PC-9 (cell line): Measurements from ENCODE around the gene RB1. TPM values are rescaled to one million over a fixed set of nuclear protein-coding genes. Genes with fewer than 3 reads are reported as not detected.

ENCODE experiments used
- BruUV-seq: library from RNA; stranded (reverse); fragments of 400-500 nt; replicated peaks from 2 replicates; lab custom pipeline; 2021; lab: Mats Ljungman, UMichigan
- CTCF ChIA-PET: fragments of 300-600 bp; sonication (Branson Sonifier 250); formaldehyde crosslinking; loops from one replicate; lab custom pipeline; 2022; ENCODE audit warnings: antibody characterized with exemption; lab: Charles Lee
- POLR2A ChIA-PET: fragments of 300-600 bp; sonication (Branson Sonifier 250); formaldehyde crosslinking; loops from one replicate; lab custom pipeline; 2022; ENCODE audit warnings: antibody characterized with exemption; ENCODE audit not compliant: unreplicated experiment; lab: Charles Lee
- DNase-seq, 2 experiments: peaks; one replicate each; pipeline versions ENCODE4 v3.0.0 to v3.0.0-alpha.2; 2015 to 2022; ENCODE audit warnings: mixed read lengths in 1 of 2
- H2AFZ ChIP-seq: fragments of 200-600 bp; sonication (generic); 2 replicates; pipeline ENCODE4 v1.8.1; 2017; ENCODE audit warnings: antibody characterized with exemption
- H3F3A ChIP-seq: fragments of 200-600 bp; sonication (generic); 2 replicates; pipeline ENCODE4 v1.8.1; 2017; ENCODE audit warnings: antibody characterized with exemption, mild to moderate bottlenecking, low read depth; ENCODE audit not compliant: insufficient read depth
- H3K27ac ChIP-seq: fragments of 200-600 bp; sonication (generic); 2 replicates; pipeline ENCODE4 v1.6.1; 2016; ENCODE audit warnings: mixed run types
- H3K27me3 ChIP-seq: fragments of 200-600 bp; sonication (generic); 2 replicates; pipeline ENCODE4 v1.6.1; 2016; ENCODE audit warnings: low read depth, mixed run types; ENCODE audit not compliant: insufficient read depth
- H3K36me3 ChIP-seq: fragments of 200-600 bp; sonication (generic); 2 replicates; pipeline ENCODE4 v1.6.1; 2016; ENCODE audit warnings: low read depth, mixed run types
- H3K4me1 ChIP-seq: fragments of 200-600 bp; sonication (generic); replicated peaks from 2 replicates; pipeline ENCODE4 v1.6.1; 2016; ENCODE audit warnings: mixed run types; ENCODE audit not compliant: insufficient read depth
- H3K4me2 ChIP-seq: fragments of 200-600 bp; sonication (generic); 2 replicates; pipeline ENCODE4 v1.6.1; 2017; ENCODE audit warnings: mixed run types
- H3K4me3 ChIP-seq: fragments of 200-600 bp; sonication (generic); 2 replicates; pipeline ENCODE4 v1.6.1; 2016; ENCODE audit warnings: mixed run types
- H3K79me2 ChIP-seq: fragments of 200-600 bp; sonication (generic); 2 replicates; pipeline ENCODE4 v1.6.1; 2017; ENCODE audit warnings: low read depth, mixed run types
- H3K9me2 ChIP-seq: fragments of 200-600 bp; sonication (generic); 2 replicates; pipeline ENCODE4 v1.8.1; 2017; ENCODE audit warnings: mild to moderate bottlenecking; ENCODE audit not compliant: insufficient read depth
- H3K9me3 ChIP-seq: fragments of 200-600 bp; sonication (generic); 2 replicates; pipeline ENCODE4 v1.8.1; 2016; ENCODE audit warnings: low read depth; ENCODE audit not compliant: insufficient read depth
- H4K20me1 ChIP-seq: fragments of 200-600 bp; sonication (generic); 2 replicates; pipeline ENCODE4 v1.8.1; 2017; ENCODE audit not compliant: insufficient read depth
- CTCF ChIP-seq: fragments of 200-600 bp; sonication (generic); conservative IDR thresholded peaks from 2 replicates; pipeline ENCODE4 v1.6.1; 2017; ENCODE audit warnings: mixed run types, antibody characterized with exemption, mild to moderate bottlenecking, moderate library complexity
- EZH2 ChIP-seq: fragments of 200-600 bp; sonication (generic); IDR thresholded peaks from 2 replicates; pipeline ENCODE4 v1.8.0; 2017; ENCODE audit warnings: antibody characterized with exemption, low read depth
- intact Hi-C: fragments of 100-400 bp; cut with micrococcal nuclease; formaldehyde crosslinking; loops from one replicate; pipeline ENCODE4 v1.10.0; 2022; ENCODE audit not compliant: unreplicated experiment
- total RNA-seq: library from RNA; stranded (reverse); gene quantifications from 2 replicates; pipeline ENCODE4 v1.2.3, GENCODE V29; 2021

Gene RB1
- total RNA-seq, 1 experiment from 2014 or later, result 23.7 TPM

GRCh38 chr13:48476215-48476614 is 172.7 kb downstream of the RB1 start:
- no peak for DNase-seq
- no peaks in the 10 kb centered on the region for H3K9me3 ChIP-seq
- intact Hi-C loops, result no loop called here
- no peaks in the 10 kb centered on the region for H3K27me3 ChIP-seq
- H3K27ac ChIP-seq, result no peak overlapping the region
- no peaks in the 10 kb centered on the region for H3K4me1 ChIP-seq
- no peak for TF ChIP-seq CTCF
- no peak for TF ChIP-seq EZH2
- H4K20me1 ChIP-seq, result no peaks in the 10 kb centered on the region
- POLR2A ChIA-PET, result no interaction called here
- no peak overlapping the region for H3K4me2 ChIP-seq
- BruUV-seq, result no TSS peak
- CTCF ChIA-PET, result no interaction called here
- no peaks in the 10 kb centered on the region for H3K79me2 ChIP-seq
- H3K4me3 ChIP-seq, result no peak overlapping the region
- H3F3A ChIP-seq, result no peaks in the 10 kb centered on the region
- H2AFZ ChIP-seq, result no peak overlapping the region
- H3K36me3 ChIP-seq, result no peaks in the 10 kb centered on the region
- H3K9me2 ChIP-seq, result no peaks in the 10 kb centered on the region

- ChIA-PET CTCF (no interaction called here), POLR2A (no interaction called here)
- H3K36me3 ChIP-seq, result no peaks in the 10 kb centered on the region
- no peaks in the 10 kb centered on the region for H3K79me2 ChIP-seq
- no TSS peak for BruUV-seq
- no peak overlapping the region for H3K27ac ChIP-seq
- H3K4me2 ChIP-seq, result no peak overlapping the region
- no peaks in the 10 kb centered on the region for H4K20me1 ChIP-seq
- no peaks in the 10 kb centered on the region for H3F3A ChIP-seq
- no peak overlapping the region for H3K4me3 ChIP-seq
- intact Hi-C loops, result no loop called here
- H3K27me3 ChIP-seq, result no peaks in the 10 kb centered on the region
- H3K9me2 ChIP-seq, result no peaks in the 10 kb centered on the region
- H3K9me3 ChIP-seq, result no peaks in the 10 kb centered on the region
- no peaks in the 10 kb centered on the region for H3K4me1 ChIP-seq
- TF ChIP-seq EZH2, result no peak
- H2AFZ ChIP-seq, result no peak overlapping the region
- DNase-seq, result no peak
These were observed 173.1 kb downstream of the RB1 start for GRCh38 chr13:48476686-48477085.

- POLR2A ChIA-PET, result no interaction called here
- no TSS peak for BruUV-seq
- H3K27me3 ChIP-seq, result no peaks in the 10 kb centered on the region
- no peaks in the 10 kb centered on the region for H3K36me3 ChIP-seq
- CTCF ChIA-PET, result no interaction called here
- no peaks in the 10 kb centered on the region for H3K9me3 ChIP-seq
- H2AFZ ChIP-seq, result no peak overlapping the region
- TF ChIP-seq CTCF (no peak), EZH2 (no peak)
- intact Hi-C loops, result no loop called here
- no peaks in the 10 kb centered on the region for H3K4me1 ChIP-seq
- H3K27ac ChIP-seq, result no peak overlapping the region
- H4K20me1 ChIP-seq, result no peaks in the 10 kb centered on the region
- DNase-seq, result no peak
- H3K4me3 ChIP-seq, result no peak overlapping the region
- H3K9me2 ChIP-seq, result no peaks in the 10 kb centered on the region
- no peaks in the 10 kb centered on the region for H3K79me2 ChIP-seq
- no peak overlapping the region for H3K4me2 ChIP-seq
- H3F3A ChIP-seq, result no peaks in the 10 kb centered on the region
These were observed 173.8 kb downstream of the RB1 start for GRCh38 chr13:48477191-48477855.

GRCh38 chr13:48478391-48478790 is 174.8 kb downstream of the RB1 start:
- Histone ChIP-seq H3K9me2 (no peaks in the 10 kb centered on the region), H3F3A (no peaks in the 10 kb centered on the region), H4K20me1 (no peaks in the 10 kb centered on the region), H2AFZ (no peak overlapping the region), H3K9me3 (no peaks in the 10 kb centered on the region), H3K4me2 (no peak overlapping the region), H3K4me1 (no peaks in the 10 kb centered on the region), H3K36me3 (no peaks in the 10 kb centered on the region), H3K27ac (no peak overlapping the region), H3K4me3 (no peak overlapping the region), H3K79me2 (no peaks in the 10 kb centered on the region), H3K27me3 (no peaks in the 10 kb centered on the region)
- TF ChIP-seq CTCF (no peak), EZH2 (no peak)
- intact Hi-C loops, result no loop called here
- ChIA-PET POLR2A (no interaction called here), CTCF (no interaction called here)
- DNase-seq, result no peak
- no TSS peak for BruUV-seq
